Endodermal cell (in vitro differentiated cells): Measurements from ENCODE around the gene VPS35L. TPM values are rescaled to one million over a fixed set of nuclear protein-coding genes. Genes with fewer than 3 reads are reported as not detected.

ENCODE experiments used
- DNase-seq: peaks from one replicate; pipeline ENCODE4 v3.0.0-alpha.2; 2017
- H3K27ac ChIP-seq: 2 replicates; pipeline ENCODE4 v1.5.1; 2013; ENCODE audit warnings: mild to moderate bottlenecking, low read depth, low read length, moderate library complexity
- H3K27me3 ChIP-seq: 2 replicates; pipeline ENCODE4 v1.6.1; 2013; ENCODE audit warnings: mild to moderate bottlenecking, low read length, moderate library complexity; ENCODE audit not compliant: insufficient read depth, control insufficient read depth, poor library complexity, severe bottlenecking
- H3K36me3 ChIP-seq: 2 replicates; pipeline ENCODE4 v1.7.0; 2013; ENCODE audit warnings: mild to moderate bottlenecking, low read length, moderate library complexity; ENCODE audit not compliant: control insufficient read depth, insufficient read depth
- H3K4me1 ChIP-seq: one replicate; pipeline ENCODE4 v1.7.0; 2013; ENCODE audit warnings: low read length; ENCODE audit not compliant: control insufficient read depth, insufficient read depth
- H3K4me3 ChIP-seq: 2 replicates; pipeline ENCODE4 v1.5.1; 2013; ENCODE audit warnings: mild to moderate bottlenecking, low read length, moderate library complexity
- H3K9ac ChIP-seq: 2 replicates; pipeline ENCODE4 v1.6.1; 2013; ENCODE audit warnings: mild to moderate bottlenecking, low read length, moderate library complexity; ENCODE audit not compliant: poor library complexity, severe bottlenecking; ENCODE audit errors: extremely low read depth
- H3K9me3 ChIP-seq: 2 replicates; pipeline ENCODE4 v1.6.1; 2013; ENCODE audit warnings: mild to moderate bottlenecking, low read length, moderate library complexity; ENCODE audit not compliant: control insufficient read depth
- H3K27ac Mint-ChIP-seq: 2 replicates; pipeline ENCODE4 v1.8.0; 2020; ENCODE audit warnings: mixed read lengths
- H3K27me3 Mint-ChIP-seq: 2 replicates; pipeline ENCODE4 v1.8.0; 2021; ENCODE audit warnings: mild to moderate bottlenecking, mixed read lengths; ENCODE audit not compliant: insufficient read depth
- H3K36me3 Mint-ChIP-seq: 2 replicates; pipeline ENCODE4 v1.8.0; 2020; ENCODE audit warnings: low read depth, mixed read lengths
- H3K4me1 Mint-ChIP-seq: 2 replicates; pipeline ENCODE4 v1.8.0; 2020; ENCODE audit warnings: mixed read lengths
- H3K4me3 Mint-ChIP-seq: 2 replicates; pipeline ENCODE4 v1.8.0; 2020; ENCODE audit warnings: mild to moderate bottlenecking, moderate library complexity, mixed read lengths
- H3K9me3 Mint-ChIP-seq: 2 replicates; pipeline ENCODE4 v1.8.0; 2020; ENCODE audit warnings: mild to moderate bottlenecking, mixed read lengths
- WGBS, 2 experiments: methylation state at CpG; one replicate each; pipeline versions ENCODE4 v1.1.5 to v1.1.7; 2013; ENCODE audit warnings: missing lambda C conversion rate in 2 of 2, mixed read lengths in 1 of 2; ENCODE audit not compliant: insufficient coverage in 1 of 2, insufficient read length in 1 of 2; 5-methylcytosine and 5-hydroxymethylcytosine counted together
- total RNA-seq, 2 donors: library from RNA; stranded (reverse); fragmentation: NEBNext Ultra II Directional in 1 of 2; extraction: Animal tissue kit (Norgen Biotek cat#: 25700) in 1 of 2; gene quantifications; 2 replicates in 1 of 2; 3 replicates in 1 of 2; pipeline ENCODE4 v1.2.1, GENCODE V29; 2021
- TF ChIP-seq, protein P1 (sequence below): fragments of 200-600 bp; sonication (generic); conservative IDR thresholded peaks from 2 replicates; pipeline ENCODE4 v1.5.0; 2021; ENCODE audit warnings: antibody characterized with exemption, mild to moderate bottlenecking

The VPS35L gene
- total RNA-seq, 2 donors from 2014 or later: 61.5 to 82.0 TPM

DNA sequence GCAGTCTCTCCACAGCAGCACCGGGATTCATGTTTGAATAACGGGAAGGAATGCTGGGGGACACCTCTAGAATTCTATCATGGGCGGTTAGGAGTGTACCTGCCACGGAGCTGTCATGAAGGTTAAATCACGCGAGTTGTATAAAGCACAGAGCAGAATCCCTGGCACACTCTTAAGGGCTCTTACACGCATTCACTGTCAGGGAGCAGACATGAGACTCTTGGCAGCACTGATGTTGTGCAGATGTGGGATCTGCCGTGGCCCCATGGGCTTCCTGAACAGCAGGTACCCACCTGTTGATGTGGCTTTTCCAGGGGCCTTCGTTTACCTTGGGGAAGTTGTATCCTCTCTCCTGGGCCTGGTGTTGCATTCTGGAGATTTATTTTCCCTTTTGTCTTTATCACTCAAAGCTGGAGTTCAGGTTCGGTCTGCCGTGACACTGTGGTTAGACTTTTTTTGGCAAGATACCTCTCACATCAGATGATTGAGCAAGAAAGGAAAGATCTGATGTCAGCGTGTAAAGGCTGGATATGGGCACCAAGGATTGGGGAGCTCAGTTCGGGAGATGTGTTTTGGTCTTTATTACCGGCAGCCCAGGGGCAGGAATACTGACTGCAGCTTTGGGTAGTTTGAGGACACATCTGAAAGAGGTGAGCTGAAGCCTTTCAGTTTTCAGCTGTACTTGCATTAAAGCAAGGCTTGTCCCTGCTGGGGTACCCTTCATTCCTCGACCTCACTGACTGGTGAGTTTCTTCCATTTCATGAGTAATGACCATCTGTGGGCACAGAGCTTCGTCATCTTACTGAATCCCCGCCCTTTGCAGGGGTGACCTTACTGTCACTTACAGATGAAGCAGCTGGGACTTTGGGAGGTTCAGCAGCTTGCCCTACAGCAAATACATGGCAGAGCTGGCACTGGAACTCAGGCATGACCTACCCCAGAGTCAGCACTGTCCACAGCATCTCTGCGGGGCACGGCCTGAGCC, 143.3 kb downstream of the VPS35L start:
- TF ChIP-seq, protein P1, sequence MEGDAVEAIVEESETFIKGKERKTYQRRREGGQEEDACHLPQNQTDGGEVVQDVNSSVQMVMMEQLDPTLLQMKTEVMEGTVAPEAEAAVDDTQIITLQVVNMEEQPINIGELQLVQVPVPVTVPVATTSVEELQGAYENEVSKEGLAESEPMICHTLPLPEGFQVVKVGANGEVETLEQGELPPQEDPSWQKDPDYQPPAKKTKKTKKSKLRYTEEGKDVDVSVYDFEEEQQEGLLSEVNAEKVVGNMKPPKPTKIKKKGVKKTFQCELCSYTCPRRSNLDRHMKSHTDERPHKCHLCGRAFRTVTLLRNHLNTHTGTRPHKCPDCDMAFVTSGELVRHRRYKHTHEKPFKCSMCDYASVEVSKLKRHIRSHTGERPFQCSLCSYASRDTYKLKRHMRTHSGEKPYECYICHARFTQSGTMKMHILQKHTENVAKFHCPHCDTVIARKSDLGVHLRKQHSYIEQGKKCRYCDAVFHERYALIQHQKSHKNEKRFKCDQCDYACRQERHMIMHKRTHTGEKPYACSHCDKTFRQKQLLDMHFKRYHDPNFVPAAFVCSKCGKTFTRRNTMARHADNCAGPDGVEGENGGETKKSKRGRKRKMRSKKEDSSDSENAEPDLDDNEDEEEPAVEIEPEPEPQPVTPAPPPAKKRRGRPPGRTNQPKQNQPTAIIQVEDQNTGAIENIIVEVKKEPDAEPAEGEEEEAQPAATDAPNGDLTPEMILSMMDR: no peak
- no peak overlapping the region for H3K27ac Mint-ChIP-seq
- Histone ChIP-seq H3K27ac (no peak overlapping the region), H3K9me3 (no peaks in the 10 kb centered on the region), H3K36me3 (peaks cover 70% of the 10 kb centered on the region), H3K27me3 (no peaks in the 10 kb centered on the region), H3K9ac (no peak overlapping the region), H3K4me1 (no peaks in the 10 kb centered on the region), H3K4me3 (no peak overlapping the region)
- no peaks in the 10 kb centered on the region for H3K4me1 Mint-ChIP-seq
- WGBS, 2 experiments: 95 to 98% methylated on average over 16 to 19 of the region's 19 CpGs
- H3K4me3 Mint-ChIP-seq: no peak overlapping the region
- peaks cover 79% of the 10 kb centered on the region for H3K36me3 Mint-ChIP-seq
- no peaks in the 10 kb centered on the region for H3K9me3 Mint-ChIP-seq
- no peaks in the 10 kb centered on the region for H3K27me3 Mint-ChIP-seq
- DNase-seq: no peak

DNA sequence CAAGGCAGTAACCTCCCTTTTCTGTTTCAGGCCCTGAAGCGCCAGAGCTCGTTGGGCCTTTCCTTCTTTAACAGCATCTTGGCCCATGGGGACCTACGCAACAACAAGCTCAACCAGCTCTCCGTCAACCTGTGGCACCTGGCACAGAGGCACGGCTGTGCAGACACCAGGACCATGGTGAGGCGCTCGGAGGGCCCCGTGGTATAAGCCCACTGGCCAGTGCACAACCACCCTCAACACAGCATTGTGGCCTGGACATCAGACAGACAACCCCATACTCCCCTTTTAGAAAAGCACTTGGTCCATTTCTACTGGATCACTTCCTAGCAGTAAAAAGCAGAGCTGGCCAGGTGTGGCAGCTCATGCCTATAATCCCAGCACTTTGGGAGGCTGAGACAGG, 144.0 kb downstream of the VPS35L start:
- Mint-ChIP-seq H3K27ac (no peak overlapping the region), H3K36me3 (peaks cover 81% of the 10 kb centered on the region), H3K9me3 (no peaks in the 10 kb centered on the region), H3K4me3 (no peak overlapping the region), H3K4me1 (no peaks in the 10 kb centered on the region), H3K27me3 (no peaks in the 10 kb centered on the region)
- Histone ChIP-seq H3K4me1 (no peaks in the 10 kb centered on the region), H3K4me3 (no peak overlapping the region), H3K9me3 (no peaks in the 10 kb centered on the region), H3K9ac (no peak overlapping the region), H3K27me3 (no peaks in the 10 kb centered on the region), H3K27ac (no peak overlapping the region), H3K36me3 (peaks cover 70% of the 10 kb centered on the region)
- DNase-seq: no peak
- 95 to 97% methylated on average over 5 to 8 of the region's 8 CpGs for whole genome bisulfite sequencing, 2 experiments
- TF ChIP-seq, protein P1: no peak

DNA sequence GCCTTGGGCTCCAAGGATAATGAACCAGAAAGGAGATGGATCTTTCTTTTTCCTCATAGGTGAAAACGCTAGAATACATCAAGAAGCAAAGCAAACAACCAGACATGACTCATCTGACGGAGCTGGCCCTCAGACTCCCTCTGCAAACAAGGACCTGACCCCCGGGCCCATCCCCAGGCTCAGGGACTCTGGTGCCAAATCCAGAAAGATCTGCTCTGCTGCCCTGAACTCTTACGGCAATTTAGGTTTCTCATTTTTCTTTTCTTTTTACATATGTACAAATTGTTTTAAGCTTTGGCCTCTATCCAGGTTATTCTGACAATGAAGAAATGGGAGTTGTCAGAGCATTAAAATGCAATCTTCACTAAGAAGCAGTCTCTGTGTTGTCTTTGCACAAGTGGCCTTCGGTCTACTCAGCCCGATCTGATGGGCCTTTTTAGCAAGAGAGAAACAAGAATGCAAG, 144.8 kb downstream of the VPS35L start:
- peak overlapping the region; percentile 1 for H3K27ac Mint-ChIP-seq

More for the DNA sequence above, 144.8 kb downstream of the VPS35L start:
- H3K4me1 ChIP-seq: no peaks in the 10 kb centered on the region
- H3K27me3 ChIP-seq: no peaks in the 10 kb centered on the region
- Mint-ChIP-seq H3K27me3 (no peaks in the 10 kb centered on the region), H3K9me3 (no peaks in the 10 kb centered on the region), H3K36me3 (peaks cover 84% of the 10 kb centered on the region), H3K4me1 (no peaks in the 10 kb centered on the region), H3K4me3 (no peak overlapping the region)
- TF ChIP-seq, protein P1: no peak
- no peak overlapping the region for H3K4me3 ChIP-seq
- no peak overlapping the region for H3K9ac ChIP-seq
- peaks cover 73% of the 10 kb centered on the region for H3K36me3 ChIP-seq
- H3K9me3 ChIP-seq: no peaks in the 10 kb centered on the region
- no peak overlapping the region for H3K27ac ChIP-seq
- no peak for DNase-seq
- 93 to 95% methylated on average over 5 to 6 of the region's 6 CpGs for WGBS, 2 experiments
